UCSD-AML1 (cell line): ENCODE measurements around the gene RIC1.
"Not testable (repeated sequence)": the region's sequence is repeated elsewhere in the genome, so short reads cannot be mapped to it uniquely, and the experiment has no call there.

Source experiments
- DNase-seq: peaks from one replicate; lab custom pipeline; 2025; ENCODE audit not compliant: unreplicated experiment; lab: John Stamatoyannopoulos, UW

Gene RIC1, protein sequence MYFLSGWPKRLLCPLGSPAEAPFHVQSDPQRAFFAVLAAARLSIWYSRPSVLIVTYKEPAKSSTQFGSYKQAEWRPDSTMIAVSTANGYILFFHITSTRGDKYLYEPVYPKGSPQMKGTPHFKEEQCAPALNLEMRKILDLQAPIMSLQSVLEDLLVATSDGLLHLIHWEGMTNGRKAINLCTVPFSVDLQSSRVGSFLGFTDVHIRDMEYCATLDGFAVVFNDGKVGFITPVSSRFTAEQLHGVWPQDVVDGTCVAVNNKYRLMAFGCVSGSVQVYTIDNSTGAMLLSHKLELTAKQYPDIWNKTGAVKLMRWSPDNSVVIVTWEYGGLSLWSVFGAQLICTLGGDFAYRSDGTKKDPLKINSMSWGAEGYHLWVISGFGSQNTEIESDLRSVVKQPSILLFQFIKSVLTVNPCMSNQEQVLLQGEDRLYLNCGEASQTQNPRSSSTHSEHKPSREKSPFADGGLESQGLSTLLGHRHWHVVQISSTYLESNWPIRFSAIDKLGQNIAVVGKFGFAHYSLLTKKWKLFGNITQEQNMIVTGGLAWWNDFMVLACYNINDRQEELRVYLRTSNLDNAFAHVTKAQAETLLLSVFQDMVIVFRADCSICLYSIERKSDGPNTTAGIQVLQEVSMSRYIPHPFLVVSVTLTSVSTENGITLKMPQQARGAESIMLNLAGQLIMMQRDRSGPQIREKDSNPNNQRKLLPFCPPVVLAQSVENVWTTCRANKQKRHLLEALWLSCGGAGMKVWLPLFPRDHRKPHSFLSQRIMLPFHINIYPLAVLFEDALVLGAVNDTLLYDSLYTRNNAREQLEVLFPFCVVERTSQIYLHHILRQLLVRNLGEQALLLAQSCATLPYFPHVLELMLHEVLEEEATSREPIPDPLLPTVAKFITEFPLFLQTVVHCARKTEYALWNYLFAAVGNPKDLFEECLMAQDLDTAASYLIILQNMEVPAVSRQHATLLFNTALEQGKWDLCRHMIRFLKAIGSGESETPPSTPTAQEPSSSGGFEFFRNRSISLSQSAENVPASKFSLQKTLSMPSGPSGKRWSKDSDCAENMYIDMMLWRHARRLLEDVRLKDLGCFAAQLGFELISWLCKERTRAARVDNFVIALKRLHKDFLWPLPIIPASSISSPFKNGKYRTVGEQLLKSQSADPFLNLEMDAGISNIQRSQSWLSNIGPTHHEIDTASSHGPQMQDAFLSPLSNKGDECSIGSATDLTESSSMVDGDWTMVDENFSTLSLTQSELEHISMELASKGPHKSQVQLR (N-terminal part only)

DNA sequence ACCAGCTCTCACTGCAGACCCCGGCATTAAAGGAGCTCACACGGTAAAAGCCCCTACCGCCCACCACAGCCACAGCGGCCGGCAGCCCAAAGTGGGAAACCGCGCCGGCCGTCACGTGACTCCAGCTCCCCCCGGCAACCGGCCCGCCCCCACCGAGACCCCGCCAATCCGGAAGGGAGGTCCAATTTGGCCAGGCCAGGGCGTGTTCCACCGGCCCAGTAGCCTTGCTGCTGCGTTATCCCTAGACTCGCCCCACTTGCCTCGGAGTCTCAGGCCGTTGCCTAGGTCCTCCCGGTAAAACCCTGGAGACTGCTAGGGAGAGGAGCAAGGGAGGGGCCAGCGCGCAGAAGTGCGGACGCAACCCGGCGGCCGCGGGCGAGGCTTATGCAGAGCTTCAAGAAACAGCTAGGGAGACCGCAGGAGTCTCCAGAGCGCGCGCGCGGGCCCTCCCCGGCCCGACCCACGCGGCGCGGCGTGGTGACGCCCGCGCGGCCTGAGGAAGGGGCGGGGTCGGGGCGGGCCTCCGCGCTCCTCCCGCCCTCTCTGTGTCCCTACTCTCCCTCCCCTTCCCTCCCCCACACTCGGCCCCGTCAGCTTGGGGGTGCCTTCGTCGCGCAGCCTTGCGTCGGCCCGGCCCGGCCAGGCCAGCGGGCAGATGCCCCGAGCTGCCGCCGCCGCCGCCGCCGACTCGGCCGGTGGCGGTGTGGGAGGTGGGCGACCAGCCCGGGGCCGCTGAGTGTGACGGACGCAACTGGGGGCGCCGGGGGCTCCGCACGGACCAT lies at the start of gene RIC1:
Gene RIC1, plus strand, starts transcription at position 578 of the 782 bp plus-strand sequence. Its CDS starts 203 bp downstream, at position 781.
- peak; percentile 96 for DNase-seq

DNA sequence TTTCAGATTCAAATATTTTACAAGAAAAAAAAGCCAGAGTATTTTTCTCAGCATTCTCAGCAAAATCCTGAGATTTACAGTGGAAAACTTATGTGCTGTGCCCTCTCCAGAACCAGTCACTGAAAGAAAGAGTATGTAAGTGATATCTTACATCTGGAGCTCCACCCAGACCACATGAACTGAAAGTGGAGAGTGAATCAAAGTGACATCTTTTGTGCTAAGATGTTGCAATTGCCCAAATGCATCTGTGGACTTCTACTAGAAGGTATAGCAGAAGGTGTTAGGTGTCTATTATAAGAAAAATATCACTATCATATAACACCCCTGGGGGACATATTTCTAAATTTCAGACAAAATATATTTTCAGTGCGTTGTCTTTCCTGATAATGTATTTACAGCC lies 49.0 kb upstream of the RIC1 start:
- no peak for DNase-seq

DNA sequence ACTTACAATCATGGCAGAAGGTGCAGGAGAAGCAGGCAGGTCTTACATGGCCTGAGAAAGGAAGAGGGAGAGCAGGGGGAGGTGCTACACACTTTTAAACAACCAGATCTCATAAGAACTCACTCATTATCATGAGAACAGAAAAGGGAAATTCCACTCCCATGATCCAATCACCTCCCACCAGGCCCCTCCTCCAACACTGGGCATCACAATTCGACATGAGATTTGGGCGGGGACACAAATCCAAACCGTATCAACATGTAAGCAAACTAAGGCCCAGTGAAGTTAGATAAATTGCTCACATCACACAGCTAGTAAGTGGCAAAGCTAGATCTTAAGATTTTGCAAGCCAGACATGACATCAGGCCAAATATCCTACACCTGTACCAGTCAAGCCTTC lies 48.3 kb upstream of the RIC1 start:
- DNase-seq, result no peak

DNA sequence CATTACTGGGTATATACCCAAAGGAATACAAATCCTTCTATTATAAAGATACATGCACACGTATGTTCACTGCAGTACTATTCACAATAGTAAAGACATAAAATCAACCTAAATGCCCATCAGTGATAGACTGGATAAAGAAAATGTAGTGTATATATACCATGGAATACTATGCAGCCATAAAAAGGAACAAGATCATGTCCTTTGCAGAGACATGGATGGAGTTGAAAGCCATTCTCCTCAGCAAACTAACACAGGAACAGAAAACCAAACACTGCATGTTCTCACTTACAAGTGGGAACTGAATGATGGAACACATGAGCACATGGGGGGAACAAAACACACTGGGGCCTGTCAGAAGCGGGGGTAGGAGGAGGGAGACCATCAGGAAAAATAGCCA lies 47.2 kb upstream of the RIC1 start:
- DNase-seq, result not testable (repeated sequence)

DNA sequence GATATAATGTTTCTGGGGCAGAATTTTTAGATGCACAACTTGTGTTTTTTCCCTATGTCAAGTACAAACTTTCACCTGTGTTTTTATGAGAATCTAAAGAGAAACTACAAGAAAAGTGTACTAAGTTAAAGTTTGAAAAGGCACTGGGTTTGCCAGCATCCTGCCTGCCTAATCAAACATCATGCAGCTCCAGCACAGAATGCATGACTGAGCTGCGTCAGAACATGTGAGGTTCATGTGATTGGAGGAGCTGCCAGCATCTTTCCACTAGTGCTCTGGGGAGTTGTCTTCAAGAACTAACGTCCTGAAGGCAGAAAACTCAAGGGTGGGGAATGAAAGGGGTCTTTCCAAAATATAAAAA lies 46.1 kb upstream of the RIC1 start:
- no peak for DNase-seq

DNA sequence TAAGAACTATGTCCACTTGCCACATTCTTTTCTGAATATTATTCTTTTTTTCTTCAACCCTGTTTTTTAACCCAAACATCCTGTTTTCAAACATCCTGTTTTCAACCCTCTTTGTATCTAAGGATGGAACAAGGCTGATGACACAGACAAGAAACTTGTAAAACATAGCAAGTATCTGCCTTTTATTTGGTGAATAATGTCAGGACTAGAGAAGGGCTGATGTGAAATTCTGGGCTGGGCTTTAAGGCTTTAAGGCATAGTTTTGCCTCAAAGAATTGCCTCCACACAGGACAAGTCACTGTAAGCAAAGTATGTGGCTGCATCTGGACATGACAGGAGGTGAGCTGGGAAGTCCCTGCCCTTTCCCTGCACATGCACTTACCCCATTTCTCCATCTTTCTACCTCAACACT lies 42.5 kb upstream of the RIC1 start:
- no peak for DNase-seq

DNA sequence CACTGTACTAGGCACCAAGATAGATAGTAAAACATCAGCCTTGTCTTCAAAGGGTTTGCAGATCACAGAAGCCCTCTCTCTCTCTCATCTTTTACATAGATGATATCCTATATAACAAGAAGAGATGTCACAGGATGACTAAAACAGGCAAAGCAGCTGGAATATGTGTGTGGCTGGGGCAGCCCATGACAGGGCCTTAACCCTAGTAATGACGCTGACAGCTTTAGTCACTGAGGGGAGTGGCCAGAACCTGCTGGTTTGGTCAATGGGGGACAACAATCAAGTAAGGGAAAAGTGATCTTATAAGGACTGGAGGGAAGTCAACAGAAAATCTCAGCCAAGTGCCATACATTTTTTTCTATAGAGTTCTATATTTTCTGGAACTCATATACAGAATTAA lies 41.9 kb upstream of the RIC1 start:
- no peak for DNase-seq

DNA sequence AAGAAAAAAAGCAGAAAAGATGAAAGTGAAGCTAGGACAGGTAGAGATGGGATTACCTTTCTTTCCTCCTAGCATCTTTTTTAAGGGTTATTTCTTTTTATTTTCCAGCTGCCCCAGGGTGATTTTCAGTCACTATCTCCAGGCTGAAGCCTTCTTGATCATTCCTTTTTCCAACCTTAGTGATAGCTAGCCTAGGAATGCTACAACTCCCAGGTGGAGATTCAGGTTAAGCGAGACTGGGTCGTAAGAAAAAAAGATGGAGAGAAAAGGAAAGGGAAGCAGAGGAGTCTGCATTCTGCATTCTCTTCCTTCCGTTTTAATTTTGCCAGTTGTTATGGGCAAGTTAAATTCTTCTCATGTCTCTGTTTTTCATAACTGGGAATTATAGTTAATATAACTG lies 36.7 kb upstream of the RIC1 start:
- no peak for DNase-seq

DNA sequence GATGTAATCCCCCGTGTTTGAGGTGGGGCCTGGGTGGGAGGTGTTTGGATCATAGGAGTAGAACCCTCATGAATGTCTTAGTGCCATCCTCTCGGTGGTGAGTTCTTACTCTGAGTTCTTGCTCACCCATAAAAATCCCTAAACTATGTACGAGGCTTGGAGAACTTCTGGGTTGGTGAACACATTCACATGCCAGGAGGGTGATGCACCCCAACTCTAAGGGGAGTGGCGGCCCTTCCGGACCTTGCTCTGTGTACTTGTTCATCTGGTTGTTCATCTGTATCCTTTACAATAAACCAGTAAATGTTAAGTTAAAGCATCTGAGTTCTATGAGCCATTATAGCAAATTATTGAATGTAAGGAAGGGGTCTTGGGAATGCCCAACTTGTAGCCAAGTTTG lies 36.0 kb upstream of the RIC1 start:
- DNase-seq, result no peak

DNA sequence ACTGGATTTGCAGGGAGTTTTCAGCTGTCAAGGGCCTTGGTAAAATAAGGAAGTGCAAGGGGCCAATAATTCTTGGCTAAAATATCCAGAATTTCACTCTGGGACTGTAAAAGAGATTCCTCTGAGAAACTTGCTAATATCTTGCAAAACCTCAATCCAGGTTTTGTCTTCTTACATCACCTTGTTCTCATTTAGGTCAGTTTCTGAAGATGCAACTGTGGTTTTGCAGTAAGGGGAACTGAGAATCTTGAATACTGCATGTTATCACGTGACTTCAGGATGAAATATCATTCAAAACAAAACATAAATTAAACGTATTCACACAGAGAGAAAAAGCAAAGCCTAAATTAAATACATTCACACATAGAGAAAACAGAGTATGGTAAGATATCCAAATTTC lies 35.0 kb upstream of the RIC1 start:
- DNase-seq, result no peak

DNA sequence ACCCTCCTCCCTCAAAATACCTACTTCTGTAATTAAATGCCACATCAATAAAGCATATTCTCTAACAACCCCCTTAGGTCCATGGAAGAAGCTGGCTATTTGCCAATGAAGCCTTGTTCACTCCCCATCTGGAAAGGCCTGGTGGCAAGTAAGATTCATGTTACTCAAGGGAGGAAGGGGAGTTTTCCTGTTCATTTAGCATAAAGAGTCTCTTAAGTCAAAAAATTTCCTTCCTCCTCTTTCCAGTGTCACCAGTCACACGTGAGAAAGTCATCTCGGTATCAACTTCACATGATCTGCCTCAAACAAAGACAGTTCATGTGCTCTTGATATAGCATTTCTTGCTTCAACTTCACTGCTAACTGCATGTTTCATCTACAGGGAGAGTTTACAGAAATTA lies 32.7 kb upstream of the RIC1 start:
- DNase-seq, result no peak

DNA sequence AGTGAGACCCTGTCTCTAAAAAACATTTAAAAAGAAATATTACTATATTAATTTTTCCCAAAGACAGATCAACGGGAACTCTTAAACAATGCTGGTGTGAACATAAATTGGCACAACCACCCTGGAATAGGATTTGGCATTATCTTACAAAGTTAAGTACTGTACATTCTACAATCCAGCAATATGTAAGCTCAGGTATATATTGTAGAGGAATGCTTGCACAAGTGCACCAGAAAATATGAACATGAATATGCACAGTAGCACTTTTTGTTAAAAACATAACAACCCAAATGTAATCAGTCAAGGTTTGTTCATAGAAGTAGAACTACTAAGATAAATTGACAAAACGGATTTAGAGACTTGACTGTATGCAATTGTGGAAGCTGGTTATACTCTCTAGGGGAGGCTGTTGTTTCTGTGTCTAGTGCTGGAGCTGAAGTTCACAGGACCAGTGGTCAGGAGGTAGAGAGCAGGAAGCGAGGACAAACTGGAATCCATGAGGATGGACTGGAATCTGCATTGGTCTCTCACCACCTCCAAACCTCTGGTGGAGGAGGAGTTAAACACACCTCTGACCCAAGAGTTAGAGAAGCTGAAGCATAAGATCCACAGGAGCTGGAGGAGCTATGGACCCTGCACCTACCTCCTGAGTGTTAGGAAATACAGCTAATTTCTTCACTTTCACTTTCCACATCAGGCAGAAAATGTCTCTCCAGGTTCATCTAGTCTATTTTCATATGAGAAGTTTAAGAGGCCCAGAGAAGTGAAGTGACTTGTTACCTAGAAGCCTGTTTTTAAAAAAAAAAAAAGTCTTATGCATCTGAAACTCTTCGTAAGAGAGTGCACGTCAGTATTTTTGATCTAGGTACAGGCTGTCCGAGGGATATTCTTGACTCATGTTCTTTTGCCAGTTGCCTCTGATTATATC lies 20.3 kb upstream of the RIC1 start:
- DNase-seq, result peak; percentile 26

DNA sequence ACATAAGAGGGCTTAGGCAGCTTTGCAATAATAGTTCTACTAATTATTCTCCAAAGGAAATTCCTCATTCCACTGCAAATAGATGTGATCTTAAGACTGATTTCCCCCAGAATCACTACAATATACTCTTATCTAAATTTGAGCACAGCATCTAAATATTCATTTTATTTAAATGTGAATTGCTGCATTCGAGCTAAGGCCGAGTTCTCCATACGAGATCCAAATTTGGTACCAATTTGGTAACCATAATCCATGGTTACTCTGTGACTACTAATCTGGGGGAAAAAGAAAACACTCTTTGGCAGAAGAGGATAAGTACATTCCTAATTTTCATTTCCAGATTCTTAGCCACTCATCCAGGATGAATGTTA lies 19.7 kb upstream of the RIC1 start:
- no peak for DNase-seq

DNA sequence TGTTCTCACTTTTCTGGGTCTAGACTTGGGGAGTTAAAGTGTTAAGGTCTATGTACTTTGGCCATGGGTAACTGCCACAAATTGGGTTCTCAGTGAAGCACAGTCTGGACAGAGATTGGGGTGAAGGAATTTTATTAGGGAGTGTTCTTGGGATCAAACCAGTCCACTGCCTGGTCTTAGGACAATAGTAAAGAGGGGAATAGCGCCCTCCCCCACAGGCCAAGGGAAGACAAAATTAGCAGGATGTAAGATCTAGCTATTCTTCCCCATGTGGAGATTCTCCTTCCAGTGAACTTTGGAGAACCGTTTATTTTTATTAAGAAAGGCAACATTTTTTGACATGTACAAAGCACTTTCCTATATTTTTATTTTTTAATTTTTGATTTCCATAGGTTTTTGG lies 18.4 kb upstream of the RIC1 start:
- DNase-seq, result no peak

DNA sequence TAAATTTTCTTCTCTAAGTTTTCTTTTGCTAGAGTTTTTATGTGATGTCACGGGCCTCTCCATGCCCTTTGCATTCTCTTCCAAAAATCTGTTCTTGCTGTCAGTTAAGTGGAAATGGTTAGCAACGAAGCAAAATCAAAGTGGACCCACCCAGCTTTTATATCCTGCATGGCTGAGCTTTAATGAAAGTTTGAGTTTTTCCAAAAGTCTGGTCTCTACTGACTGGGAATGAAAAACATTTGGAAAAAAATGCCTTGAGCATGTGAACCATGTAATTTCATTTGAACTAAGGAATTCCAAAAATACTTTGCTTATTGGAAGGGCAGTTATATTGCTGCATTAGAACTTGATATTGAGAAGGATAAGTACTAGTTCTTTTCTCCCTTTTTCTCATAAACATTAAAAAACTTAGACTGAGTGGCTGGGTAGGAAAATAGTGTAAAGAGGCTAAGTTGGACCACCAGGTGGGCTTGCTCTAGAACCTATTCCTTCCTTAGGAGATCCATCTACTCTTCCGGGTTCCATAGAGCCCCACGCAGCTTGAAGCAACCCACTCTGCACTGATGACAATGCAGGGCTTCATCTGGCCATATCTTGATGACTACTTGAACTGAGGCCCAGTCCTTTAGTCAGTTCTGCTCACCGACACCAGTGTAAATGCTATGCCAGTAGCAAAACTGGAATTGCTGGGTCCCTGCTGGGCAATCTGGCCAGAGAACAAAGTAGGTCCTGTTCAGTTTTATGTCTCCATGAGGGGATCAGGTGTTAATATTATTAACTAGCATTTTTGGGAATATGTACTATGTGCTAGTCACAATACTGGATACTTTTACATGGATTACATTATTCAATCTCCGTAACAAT lies 17.4 kb upstream of the RIC1 start:
- DNase-seq, result no peak

DNA sequence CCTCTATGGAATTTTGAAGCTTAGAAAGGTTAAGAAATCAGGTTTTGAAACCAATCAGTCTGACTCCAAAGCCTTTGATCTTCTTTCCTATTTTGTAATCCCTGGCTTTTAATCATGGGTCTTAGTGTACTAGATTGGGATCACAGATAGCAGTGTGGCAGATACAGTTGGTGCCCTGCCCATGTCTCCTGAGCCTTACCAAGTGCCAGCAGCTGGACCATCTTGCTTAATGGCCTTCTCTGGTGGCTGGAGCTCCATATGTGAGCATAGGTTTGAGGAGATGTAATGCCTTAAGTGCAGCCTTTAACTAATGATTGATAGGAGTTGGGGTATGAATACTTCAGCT lies 16.7 kb upstream of the RIC1 start:
- DNase-seq, result no peak

DNA sequence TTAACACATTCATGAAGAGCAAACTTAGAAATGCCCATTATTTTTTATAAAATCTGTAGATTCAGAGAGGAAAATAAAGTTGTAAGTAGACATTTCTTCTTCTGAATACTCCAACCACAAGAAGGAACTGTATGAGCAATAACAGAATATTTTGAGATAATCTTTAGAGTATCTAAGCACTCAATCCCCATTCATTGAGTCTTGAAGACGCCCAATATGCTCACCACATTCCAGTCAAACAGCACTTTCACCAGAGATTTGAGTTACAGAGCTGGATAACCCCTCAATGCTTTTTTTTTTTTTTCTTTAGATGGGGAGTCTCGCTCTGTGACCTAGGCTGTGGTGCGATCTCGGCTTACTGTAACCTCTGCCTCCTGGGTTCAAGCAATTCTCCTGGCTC lies 14.7 kb upstream of the RIC1 start:
- no peak for DNase-seq

DNA sequence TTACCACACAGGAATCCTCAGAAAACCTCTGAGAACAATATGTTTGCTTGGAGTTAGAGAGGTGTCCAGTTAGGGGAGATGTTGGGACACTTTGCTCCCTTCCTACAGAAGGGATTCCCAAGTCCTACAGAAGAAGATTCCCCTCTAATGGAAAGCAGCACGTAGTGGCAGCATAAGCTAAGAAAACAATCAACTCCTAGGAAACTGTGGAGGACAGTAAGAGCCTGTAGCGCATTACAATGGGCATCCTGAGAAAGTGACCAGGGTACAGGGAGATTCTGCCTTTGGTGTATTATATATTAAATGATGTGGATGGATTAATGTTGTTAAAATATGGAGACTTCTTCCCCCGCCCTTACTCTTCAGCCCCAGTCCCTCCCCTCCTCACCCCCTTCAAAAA lies 13.9 kb upstream of the RIC1 start:
- no peak for DNase-seq

DNA sequence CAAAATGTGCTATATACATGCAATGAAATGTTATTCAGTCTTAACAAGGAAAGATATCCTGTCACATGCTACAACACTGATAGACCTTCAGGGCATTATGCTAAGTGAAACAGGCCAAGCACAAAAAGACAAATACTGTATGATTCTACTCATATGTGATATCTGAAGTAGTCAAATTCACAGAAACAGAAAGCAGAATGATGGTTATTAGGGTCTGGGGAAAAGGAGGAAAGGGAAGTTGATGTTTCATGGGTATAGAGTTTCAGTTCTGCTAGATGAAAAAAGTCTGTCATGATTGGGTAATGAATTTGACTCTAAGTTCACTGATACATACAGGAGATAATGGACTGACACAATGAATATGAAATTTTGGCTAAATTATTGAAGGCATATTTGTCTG lies 11.2 kb upstream of the RIC1 start:
- DNase-seq, result no peak
